GM18868 (cell line): ENCODE results near the gene ABCE1.
A peak's percentile ranks its signal among the peaks of the same experiment; 100 is the strongest.

ENCODE experiments used
- ATAC-seq: cut with Tn5 transposase; IDR thresholded peaks from one replicate; pipeline ENCODE4 v1.9.1; 2021; ENCODE audit warnings: mild to moderate bottlenecking, moderate library complexity; ENCODE audit not compliant: unreplicated experiment

ABCE1 gene

GRCh38 chr4:145097821-145098674 is at the start of gene ABCE1, which contains the start of gene ANAPC10:
TSS of gene ABCE1 (plus strand) at chr4:145098311. CDS start at chr4:145104413, 6,102 bp downstream.
TSS of gene ANAPC10 (minus strand) at chr4:145098196. CDS start at chr4:145096099, 2,097 bp downstream.
- peak; percentile 79 for ATAC-seq

- no peak for ATAC-seq
These were observed 49.3 kb upstream of the ABCE1 start for GRCh38 chr4:145048817-145049216.

- ATAC-seq = no peak
These were observed 48.9 kb upstream of the ABCE1 start for GRCh38 chr4:145049241-145049640.

- ATAC-seq = no peak
These were observed 42.4 kb upstream of the ABCE1 start for GRCh38 chr4:145055533-145056257.

- ATAC-seq = no peak
These were observed 41.6 kb upstream of the ABCE1 start for GRCh38 chr4:145056325-145057130.

GRCh38 chr4:145058256-145058655 is 39.9 kb upstream of the ABCE1 start:
- ATAC-seq = no peak

GRCh38 chr4:145061318-145061920 is 36.7 kb upstream of the ABCE1 start:
- peak; percentile 69 for ATAC-seq

GRCh38 chr4:145066063-145066501 is 32.0 kb upstream of the ABCE1 start:
- ATAC-seq = no peak

GRCh38 chr4:145069361-145069760 is 28.8 kb upstream of the ABCE1 start:
- ATAC-seq = no peak

GRCh38 chr4:145071560-145071959 is 26.6 kb upstream of the ABCE1 start:
- ATAC-seq = no peak

- peak; percentile 64 for ATAC-seq
These were observed 22.2 kb upstream of the ABCE1 start for GRCh38 chr4:145075742-145076468.

- no peak for ATAC-seq
These were observed 21.6 kb upstream of the ABCE1 start for GRCh38 chr4:145076469-145076855.

GRCh38 chr4:145081756-145082155 is 16.4 kb upstream of the ABCE1 start:
- ATAC-seq = no peak

- no peak for ATAC-seq
These were observed 14.1 kb upstream of the ABCE1 start for GRCh38 chr4:145083891-145084605.

GRCh38 chr4:145090380-145090779 is 7.7 kb upstream of the ABCE1 start:
- ATAC-seq = no peak

- no peak for ATAC-seq
These were observed 4.5 kb upstream of the ABCE1 start for GRCh38 chr4:145093638-145094037.

- ATAC-seq = peak; percentile 1
These were observed 735 bp upstream of the ABCE1 start for GRCh38 chr4:145097331-145097820.

GRCh38 chr4:145098675-145099037 is 545 bp downstream of the ABCE1 start:
- ATAC-seq = peak; percentile 12

GRCh38 chr4:145099653-145100052 is 1.5 kb downstream of the ABCE1 start:
- ATAC-seq = peak; percentile 15
